IPS-20b (cell line): Measurements from ENCODE around the gene SAE1.

Source experiments
- H3K27ac ChIP-seq: one replicate; pipeline ENCODE4 v1.5.1; 2013; ENCODE audit warnings: low read length
- H3K27me3 ChIP-seq: 2 replicates; pipeline ENCODE4 v1.6.1; 2013; ENCODE audit warnings: mild to moderate bottlenecking, low read length, inconsistent platforms; ENCODE audit not compliant: insufficient read depth
- H3K36me3 ChIP-seq: 2 replicates; pipeline ENCODE4 v1.6.1; 2013; ENCODE audit warnings: low read depth, mild to moderate bottlenecking, inconsistent platforms, low read length, moderate library complexity; ENCODE audit not compliant: insufficient read depth
- H3K4me1 ChIP-seq: 2 replicates; pipeline ENCODE4 v1.6.1; 2013; ENCODE audit warnings: mild to moderate bottlenecking, control low read depth, inconsistent platforms, low read length, moderate library complexity; ENCODE audit not compliant: insufficient read depth
- H3K4me3 ChIP-seq: 2 replicates; pipeline ENCODE4 v1.5.1; 2013; ENCODE audit warnings: mild to moderate bottlenecking, low read length, inconsistent platforms
- H3K9ac ChIP-seq: 2 replicates; pipeline ENCODE4 v1.6.1; 2013; ENCODE audit warnings: low read depth, mild to moderate bottlenecking, inconsistent platforms, low read length, moderate library complexity
- H3K9me3 ChIP-seq: 2 replicates; pipeline ENCODE4 v1.6.1; 2013; ENCODE audit warnings: mild to moderate bottlenecking, low read depth, low read length, inconsistent platforms; ENCODE audit not compliant: insufficient read depth

SAE1 gene

GRCh38 chr19:47120470-47121067 is 10.1 kb upstream of the SAE1 start:
- H3K27me3 ChIP-seq, result no peaks in the 10 kb centered on the region
- no peaks in the 10 kb centered on the region for H3K4me1 ChIP-seq
- H3K27ac ChIP-seq, result no peak overlapping the region
- H3K9me3 ChIP-seq, result no peaks in the 10 kb centered on the region
- H3K9ac ChIP-seq, result no peak overlapping the region
- no peak overlapping the region for H3K4me3 ChIP-seq
- no peaks in the 10 kb centered on the region for H3K36me3 ChIP-seq

- H3K4me3 ChIP-seq, result no peak overlapping the region
- no peaks in the 10 kb centered on the region for H3K4me1 ChIP-seq
- no peaks in the 10 kb centered on the region for H3K27me3 ChIP-seq
- H3K9ac ChIP-seq, result no peak overlapping the region
- H3K27ac ChIP-seq, result no peak overlapping the region
- H3K9me3 ChIP-seq, result no peaks in the 10 kb centered on the region
- no peaks in the 10 kb centered on the region for H3K36me3 ChIP-seq
Observed at GRCh38 chr19:47122359-47123335, 8.0 kb upstream of the SAE1 start.

GRCh38 chr19:47123406-47123805 is 7.2 kb upstream of the SAE1 start:
- H3K9me3 ChIP-seq, result no peaks in the 10 kb centered on the region
- no peaks in the 10 kb centered on the region for H3K36me3 ChIP-seq
- H3K9ac ChIP-seq, result no peak overlapping the region
- no peak overlapping the region for H3K27ac ChIP-seq
- H3K4me3 ChIP-seq, result no peak overlapping the region
- H3K4me1 ChIP-seq, result no peaks in the 10 kb centered on the region
- no peaks in the 10 kb centered on the region for H3K27me3 ChIP-seq

- Histone ChIP-seq H3K27me3 (no peaks in the 10 kb centered on the region), H3K36me3 (no peaks in the 10 kb centered on the region), H3K9me3 (no peaks in the 10 kb centered on the region), H3K27ac (no peak overlapping the region), H3K4me3 (no peak overlapping the region), H3K9ac (no peak overlapping the region), H3K4me1 (no peaks in the 10 kb centered on the region)
Observed at GRCh38 chr19:47124937-47125668, 5.5 kb upstream of the SAE1 start.

- Histone ChIP-seq H3K9ac (no peak overlapping the region), H3K4me1 (no peaks in the 10 kb centered on the region), H3K36me3 (no peaks in the 10 kb centered on the region), H3K9me3 (no peaks in the 10 kb centered on the region), H3K27me3 (no peaks in the 10 kb centered on the region), H3K27ac (no peak overlapping the region), H3K4me3 (no peak overlapping the region)
Observed at GRCh38 chr19:47125669-47125938, 5.0 kb upstream of the SAE1 start.

GRCh38 chr19:47129579-47129978 is 1.1 kb upstream of the SAE1 start:
- Histone ChIP-seq H3K9me3 (no peaks in the 10 kb centered on the region), H3K27me3 (no peaks in the 10 kb centered on the region), H3K4me3 (no peak overlapping the region), H3K9ac (no peak overlapping the region), H3K36me3 (peaks cover 22% of the 10 kb centered on the region), H3K27ac (no peak overlapping the region), H3K4me1 (peaks cover 10% of the 10 kb centered on the region; the same call in 1 of the 2 replicates)

- H3K27ac ChIP-seq, result no peak overlapping the region
- H3K9ac ChIP-seq, result peak overlapping the region; percentile 29; the same call in 1 of the 2 replicates
- no peak overlapping the region for H3K4me3 ChIP-seq
- no peaks in the 10 kb centered on the region for H3K27me3 ChIP-seq
- peaks cover 11% of the 10 kb centered on the region; the same call in 1 of the 2 replicates for H3K4me1 ChIP-seq
- no peaks in the 10 kb centered on the region for H3K9me3 ChIP-seq
- H3K36me3 ChIP-seq, result peaks cover 27% of the 10 kb centered on the region
Observed at GRCh38 chr19:47130120-47130588, 481 bp upstream of the SAE1 start.

GRCh38 chr19:47132194-47132852 is 1.7 kb downstream of the SAE1 start:
- Histone ChIP-seq H3K4me1 (peaks cover 11% of the 10 kb centered on the region; the same call in 1 of the 2 replicates), H3K9me3 (no peaks in the 10 kb centered on the region), H3K27ac (peak overlapping the region; percentile 48), H3K27me3 (no peaks in the 10 kb centered on the region), H3K4me3 (peak overlapping the region; percentile 95), H3K9ac (peak overlapping the region; percentile 98; the same call in 1 of the 2 replicates), H3K36me3 (peaks cover 33% of the 10 kb centered on the region)

GRCh38 chr19:47133021-47133471 is 2.4 kb downstream of the SAE1 start:
- Histone ChIP-seq H3K36me3 (peaks cover 33% of the 10 kb centered on the region), H3K9me3 (no peaks in the 10 kb centered on the region), H3K27ac (peak overlapping the region; percentile 48), H3K4me3 (peak overlapping the region; percentile 95; the same call in 1 of the 2 replicates), H3K27me3 (no peaks in the 10 kb centered on the region), H3K4me1 (peaks cover 11% of the 10 kb centered on the region; the same call in 1 of the 2 replicates), H3K9ac (peak overlapping the region; percentile 34; the same call in 1 of the 2 replicates)

- Histone ChIP-seq H3K27me3 (no peaks in the 10 kb centered on the region), H3K4me3 (peak overlapping the region; percentile 1), H3K27ac (no peak overlapping the region), H3K36me3 (peaks cover 42% of the 10 kb centered on the region), H3K9ac (no peak overlapping the region), H3K4me1 (peaks cover 11% of the 10 kb centered on the region; the same call in 1 of the 2 replicates), H3K9me3 (no peaks in the 10 kb centered on the region)
Observed at GRCh38 chr19:47134545-47134944, 3.9 kb downstream of the SAE1 start.

GRCh38 chr19:47135156-47135555 is 4.5 kb downstream of the SAE1 start:
- H3K9ac ChIP-seq, result 0 out of 2 replicates have a peak overlapping the region, but pooled peaks have one; percentile 39
- H3K9me3 ChIP-seq, result no peaks in the 10 kb centered on the region
- H3K4me1 ChIP-seq, result peaks cover 11% of the 10 kb centered on the region; the same call in 1 of the 2 replicates
- no peaks in the 10 kb centered on the region for H3K27me3 ChIP-seq
- peaks cover 42% of the 10 kb centered on the region for H3K36me3 ChIP-seq
- no peak overlapping the region for H3K4me3 ChIP-seq
- no peak overlapping the region for H3K27ac ChIP-seq
